K562 (cell line): ENCODE measurements around the gene SEC14L1. TPM values are rescaled to one million over a fixed set of nuclear protein-coding genes. Genes with fewer than 3 reads are reported as not detected.

ENCODE experiments used
- BCLAF1 ChIP-seq, 2 experiments: fragments of 450-650 bp in 1 of 2; IDR thresholded peaks; 2 replicates each; pipeline ENCODE4 v1.6.1; 2011 to 2017; ENCODE audit warnings: low read depth in 2 of 2, antibody characterized with exemption in 1 of 2, borderline replicate concordance in 1 of 2, low read length in 1 of 2, mild to moderate bottlenecking in 1 of 2, mixed read lengths in 1 of 2; ENCODE audit not compliant: control insufficient read depth in 1 of 2
- GMEB1 ChIP-seq: fragments of 250-450 bp; sonication (Bioruptor Pico); IDR thresholded peaks from 2 replicates; pipeline ENCODE4 v1.4.0; 2020; ENCODE audit warnings: mild to moderate bottlenecking
- ILF3 ChIP-seq: fragments of 450-650 bp; IDR thresholded peaks from 2 replicates; pipeline ENCODE4 v1.6.1; 2018; ENCODE audit warnings: antibody characterized with exemption, mild to moderate bottlenecking, moderate library complexity, borderline replicate concordance
- MBD1 ChIP-seq: fragments of 250-450 bp; sonication (Bioruptor Pico); IDR thresholded peaks from 2 replicates; pipeline ENCODE4 v1.8.0; 2022; ENCODE audit warnings: inconsistent platforms
- NKRF ChIP-seq: fragments of 450-650 bp; IDR thresholded peaks from 2 replicates; pipeline ENCODE4 v1.6.1; 2016; ENCODE audit warnings: borderline replicate concordance
- TAL1 ChIP-seq: fragments of 450-650 bp; IDR thresholded peaks from 2 replicates; pipeline ENCODE4 v1.6.1; 2016; ENCODE audit warnings: mild to moderate bottlenecking
- ZBTB7A ChIP-seq: IDR thresholded peaks from 2 replicates; pipeline ENCODE4 v1.6.1; 2011; ENCODE audit warnings: low read depth, mild to moderate bottlenecking, low read length, moderate library complexity, borderline replicate concordance; ENCODE audit not compliant: control insufficient read depth
- ZEB2 ChIP-seq: fragments of 450-650 bp; IDR thresholded peaks from 2 replicates; pipeline ENCODE4 v1.6.1; 2016
- ZFP36 ChIP-seq: fragments of 150-350 bp; IDR thresholded peaks from 2 replicates; pipeline ENCODE4 v1.6.1; 2018; ENCODE audit warnings: low read length, low read depth; ENCODE audit not compliant: partially characterized antibody
- ZFX ChIP-seq: sonication (generic); formaldehyde crosslinking; IDR thresholded peaks from 2 replicates; pipeline ENCODE4 v1.8.0; 2022; ENCODE audit warnings: mild to moderate bottlenecking, missing genetic modification reagents, moderate library complexity
- polyA plus RNA-seq, 8 experiments: library from polyadenylated mRNA; depleted of rRNA in 4 of 8; stranded (reverse) in 5 of 8; unstranded in 3 of 8; fragments of >200 nt; fragmentation: Nextera tagmentation in 2 of 8; fragmentation: Illumina TruSeq in 1 of 8; extraction: Ambion mirVana in 2 of 8; extraction: Trizol in 1 of 8; gene quantifications; 2 replicates each; pipeline versions ENCODE4 v1.2.1 to v1.2.3, GENCODE V29; 2011 to 2014; ENCODE audit warnings: inconsistent platforms in 1 of 8, missing spikeins in 1 of 8
- total RNA-seq, 7 experiments: library from RNA; depleted of rRNA in 6 of 7; stranded (reverse); fragments of >200 nt in 6 of 7; fragmentation: Illumina TruSeq in 2 of 7; extraction: Trizol in 2 of 7; gene quantifications; 2 replicates each; pipeline versions ENCODE4 v1.2.1 to v1.2.3, GENCODE V29; 2011 to 2021; ENCODE audit warnings: low replicate concordance in 1 of 7
- TF ChIP-seq, protein P1 (sequence below): sonication (generic); formaldehyde crosslinking; IDR thresholded peaks from 2 replicates; pipeline ENCODE4 v1.8.1; 2023; ENCODE audit warnings: mild to moderate bottlenecking, missing genetic modification reagents
- TF ChIP-seq, protein P2 (sequence below): fragments of 450-650 bp; IDR thresholded peaks from 2 replicates; pipeline ENCODE4 v1.6.1; 2018; ENCODE audit warnings: mild to moderate bottlenecking, low read depth; ENCODE audit not compliant: partially characterized antibody

Gene SEC14L1
- total and polyA plus RNA-seq, 9 of the 15 experiments (the other 6 are each of a cell fraction or from before 2014, with no cell fraction given): 3.1 to 39.7 (median 15.2) TPM

DNA sequence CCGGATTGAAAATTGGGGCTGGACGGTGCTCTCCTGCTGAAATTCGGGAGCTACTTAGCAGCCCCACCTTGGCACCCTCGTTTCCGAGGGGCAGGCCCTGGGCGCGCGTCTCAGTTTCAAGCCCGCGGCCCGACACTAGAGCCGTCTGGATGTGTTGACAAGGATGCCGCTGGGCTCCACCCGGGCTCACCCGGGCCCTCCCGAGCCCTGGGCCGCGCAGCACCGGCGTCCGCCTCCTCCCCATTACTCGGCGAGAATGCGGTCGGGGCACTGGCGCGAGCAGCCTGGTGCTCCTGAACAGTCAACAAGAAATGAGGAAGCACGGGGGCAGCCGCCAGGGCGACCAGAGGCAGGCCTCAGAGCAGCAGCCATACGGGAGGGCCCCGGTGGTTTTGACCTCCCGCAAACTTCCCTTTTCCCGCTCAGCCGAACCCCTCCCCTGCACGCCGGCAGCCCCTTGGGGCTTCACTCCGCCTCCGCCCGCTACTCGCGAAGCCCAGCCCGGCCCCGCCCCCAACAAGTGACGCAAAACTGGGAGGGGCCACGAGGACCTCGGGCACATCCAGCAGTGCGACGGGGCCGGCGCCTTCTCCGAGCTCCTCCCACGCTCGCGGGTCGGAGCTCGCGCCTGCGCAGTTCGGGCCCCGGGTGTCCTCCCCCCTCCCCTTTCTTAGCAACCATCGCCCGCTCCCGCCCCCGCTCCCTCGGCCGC lies 447 bp upstream of the SEC14L1 start (continued):
- TF ChIP-seq, protein P1, sequence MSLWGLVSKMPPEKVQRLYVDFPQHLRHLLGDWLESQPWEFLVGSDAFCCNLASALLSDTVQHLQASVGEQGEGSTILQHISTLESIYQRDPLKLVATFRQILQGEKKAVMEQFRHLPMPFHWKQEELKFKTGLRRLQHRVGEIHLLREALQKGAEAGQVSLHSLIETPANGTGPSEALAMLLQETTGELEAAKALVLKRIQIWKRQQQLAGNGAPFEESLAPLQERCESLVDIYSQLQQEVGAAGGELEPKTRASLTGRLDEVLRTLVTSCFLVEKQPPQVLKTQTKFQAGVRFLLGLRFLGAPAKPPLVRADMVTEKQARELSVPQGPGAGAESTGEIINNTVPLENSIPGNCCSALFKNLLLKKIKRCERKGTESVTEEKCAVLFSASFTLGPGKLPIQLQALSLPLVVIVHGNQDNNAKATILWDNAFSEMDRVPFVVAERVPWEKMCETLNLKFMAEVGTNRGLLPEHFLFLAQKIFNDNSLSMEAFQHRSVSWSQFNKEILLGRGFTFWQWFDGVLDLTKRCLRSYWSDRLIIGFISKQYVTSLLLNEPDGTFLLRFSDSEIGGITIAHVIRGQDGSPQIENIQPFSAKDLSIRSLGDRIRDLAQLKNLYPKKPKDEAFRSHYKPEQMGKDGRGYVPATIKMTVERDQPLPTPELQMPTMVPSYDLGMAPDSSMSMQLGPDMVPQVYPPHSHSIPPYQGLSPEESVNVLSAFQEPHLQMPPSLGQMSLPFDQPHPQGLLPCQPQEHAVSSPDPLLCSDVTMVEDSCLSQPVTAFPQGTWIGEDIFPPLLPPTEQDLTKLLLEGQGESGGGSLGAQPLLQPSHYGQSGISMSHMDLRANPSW (CRISPR knock-in tag): no peak
- TF ChIP-seq GMEB1 (CRISPR knock-in tag): no peak
- TF ChIP-seq TAL1: no peak
- TF ChIP-seq, protein P2, sequence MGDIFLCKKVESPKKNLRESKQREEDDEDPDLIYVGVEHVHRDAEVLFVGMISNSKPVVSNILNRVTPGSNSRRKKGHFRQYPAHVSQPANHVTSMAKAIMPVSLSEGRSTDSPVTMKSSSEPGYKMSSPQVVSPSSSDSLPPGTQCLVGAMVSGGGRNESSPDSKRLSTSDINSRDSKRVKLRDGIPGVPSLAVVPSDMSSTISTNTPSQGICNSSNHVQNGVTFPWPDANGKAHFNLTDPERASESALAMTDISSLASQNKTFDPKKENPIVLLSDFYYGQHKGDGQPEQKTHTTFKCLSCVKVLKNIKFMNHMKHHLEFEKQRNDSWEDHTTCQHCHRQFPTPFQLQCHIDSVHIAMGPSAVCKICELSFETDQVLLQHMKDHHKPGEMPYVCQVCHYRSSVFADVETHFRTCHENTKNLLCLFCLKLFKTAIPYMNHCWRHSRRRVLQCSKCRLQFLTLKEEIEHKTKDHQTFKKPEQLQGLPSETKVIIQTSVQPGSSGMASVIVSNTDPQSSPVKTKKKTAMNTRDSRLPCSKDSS: no peak
- TF ChIP-seq MBD1 (CRISPR knock-in tag): no peak
- TF ChIP-seq ZEB2: no peak
- no peak for TF ChIP-seq ILF3
- TF ChIP-seq BCLAF1 (IDR thresholded peaks at IDR 0.05; ENCODE audit: borderline replicate concordance in 1 of 2, control insufficient read depth in 1 of 2, low read depth in 2 of 2, low read length in 1 of 2): no peak
- TF ChIP-seq ZBTB7A: peak; percentile 97
- TF ChIP-seq ZFP36: no peak
- TF ChIP-seq NKRF: no peak
- TF ChIP-seq ZFX: peak; percentile 98
